HG02973 (cell line): ENCODE data around the gene RPN2.

Source experiments
- ATAC-seq: cut with Tn5 transposase; IDR thresholded peaks from one replicate; pipeline ENCODE4 v1.9.1; 2021; ENCODE audit warnings: moderate library complexity; ENCODE audit not compliant: unreplicated experiment

Gene RPN2

GRCh38 chr20:37209193-37209592 lies 30.1 kb downstream of the RPN2 start:
- ATAC-seq, result no peak

- no peak for ATAC-seq
Observed at GRCh38 chr20:37209661-37210314, 30.7 kb downstream of the RPN2 start.

- ATAC-seq, result no peak
Observed at GRCh38 chr20:37218441-37218840, 39.3 kb downstream of the RPN2 start.

GRCh38 chr20:37218976-37219375 lies 39.8 kb downstream of the RPN2 start:
- no peak for ATAC-seq

GRCh38 chr20:37219751-37220668 lies 40.9 kb downstream of the RPN2 start:
- no peak for ATAC-seq

- no peak for ATAC-seq
Observed at GRCh38 chr20:37220731-37221130, 41.6 kb downstream of the RPN2 start.

- ATAC-seq, result no peak
Observed at GRCh38 chr20:37222086-37222485, 43.0 kb downstream of the RPN2 start.

GRCh38 chr20:37223053-37223452 lies 43.9 kb downstream of the RPN2 start:
- no peak for ATAC-seq

- no peak for ATAC-seq
Observed at GRCh38 chr20:37225146-37225545, 46.0 kb downstream of the RPN2 start.

GRCh38 chr20:37226889-37227288 lies 47.8 kb downstream of the RPN2 start:
- no peak for ATAC-seq

- ATAC-seq, result no peak
Observed at GRCh38 chr20:37228082-37228481, 49.0 kb downstream of the RPN2 start.

GRCh38 chr20:37228656-37229055 lies 49.5 kb downstream of the RPN2 start:
- no peak for ATAC-seq

- no peak for ATAC-seq
Observed at GRCh38 chr20:37229357-37229756, 50.2 kb downstream of the RPN2 start.

- no peak for ATAC-seq
Observed at GRCh38 chr20:37230200-37230599, 51.1 kb downstream of the RPN2 start.

- ATAC-seq, result no peak
Observed at GRCh38 chr20:37231947-37232630, 53.0 kb downstream of the RPN2 start.

GRCh38 chr20:37233548-37234253 lies 54.6 kb downstream of the RPN2 start:
- no peak for ATAC-seq

- no peak for ATAC-seq
Observed at GRCh38 chr20:37234254-37234581, 55.1 kb downstream of the RPN2 start.

GRCh38 chr20:37235065-37235464 lies 55.9 kb downstream of the RPN2 start:
- no peak for ATAC-seq

- no peak for ATAC-seq
Observed at GRCh38 chr20:37236462-37236861, 57.3 kb downstream of the RPN2 start.

- no peak for ATAC-seq
Observed at GRCh38 chr20:37237656-37238055, 58.5 kb downstream of the RPN2 start.

GRCh38 chr20:37238426-37238825 lies 59.3 kb downstream of the RPN2 start:
- ATAC-seq, result no peak
